ENCODE data around the gene PDE3B.

GRCh38 chr11:14742849-14743559 lies 99.4 kb downstream of the PDE3B start:
- TF ChIP-seq CTCF (IDR thresholded peaks at IDR 0.05), result no peak
- TF ChIP-seq POLR2A (IDR thresholded peaks at IDR 0.05), result no peak
- no peak for TF ChIP-seq POLR2AphosphoS5 (IDR thresholded peaks at IDR 0.05)

All from upper lobe of left lung (tissue), 4 donors.